Transverse colon (tissue), 4 donors: Measurements from ENCODE around the gene KCNK15. TPM values are rescaled to one million over a fixed set of nuclear protein-coding genes. Genes with fewer than 3 reads are reported as not detected.

Experiments used
- DNase-seq: peaks from one replicate; pipeline ENCODE4 v3.0.0-alpha.2; 2019
- H3K27ac ChIP-seq, 4 donors: fragments of 200-600 bp; sonication (generic); 2 replicates each; pipeline ENCODE4 v1.5.1; 2016 to 2018; ENCODE audit warnings: inconsistent platforms in 4 of 4
- H3K27me3 ChIP-seq: fragments of 200-600 bp; sonication (generic); 2 replicates; pipeline ENCODE4 v1.5.1; 2017; ENCODE audit warnings: inconsistent platforms
- H3K36me3 ChIP-seq, 4 donors: fragments of 200-600 bp; sonication (generic); 2 replicates each; pipeline ENCODE4 v1.5.1; 2017 to 2019; ENCODE audit warnings: inconsistent platforms in 4 of 4
- H3K4me1 ChIP-seq, 4 donors: fragments of 200-600 bp; sonication (generic); 2 replicates each; pipeline ENCODE4 v1.5.1; 2017 to 2020; ENCODE audit warnings: inconsistent platforms in 4 of 4
- H3K4me3 ChIP-seq, 4 donors: fragments of 200-600 bp; sonication (generic); 1 replicate in 1 of 4; 2 replicates in 3 of 4; pipeline versions ENCODE4 v1.5.1 to v1.6.1; 2017 to 2019; ENCODE audit warnings: inconsistent platforms in 4 of 4
- H3K9me3 ChIP-seq, 2 donors: fragments of 200-600 bp; sonication (generic); 2 replicates each; pipeline ENCODE4 v1.5.1; 2017 to 2019; ENCODE audit warnings: inconsistent platforms in 2 of 2
- EP300 ChIP-seq: sonication (generic); formaldehyde crosslinking; IDR thresholded peaks from one replicate; pipeline ENCODE4 v1.6.1; 2017; ENCODE audit warnings: antibody characterized with exemption, low read depth
- POLR2A ChIP-seq: fragments of 450-650 bp; IDR thresholded peaks from one replicate; pipeline ENCODE4 v1.6.1; 2016; ENCODE audit warnings: antibody characterized with exemption, mild to moderate bottlenecking, moderate library complexity
- POLR2AphosphoS5 ChIP-seq, 3 donors: sonication (generic); formaldehyde crosslinking; IDR thresholded peaks; one replicate each; pipeline ENCODE4 v1.6.1; 2016; ENCODE audit warnings: antibody characterized with exemption in 3 of 3
- WGBS, 2 donors: methylation state at CpG; one replicate each; pipeline ENCODE4 v1.1.5; 2018; ENCODE audit warnings: low coverage in 1 of 2; 5-methylcytosine and 5-hydroxymethylcytosine counted together
- in situ Hi-C, 4 donors: fragments of 200-750 bp; cut with MboI; loops; one replicate each; pipeline versions ENCODE4 v1.15.0 to v1.15.1; 2017; ENCODE audit warnings: low sequenced_read_pairs in 3 of 4, low pct_ligation_motif_present in 1 of 4, low pct_unique_long_range_greater_than_20kb in 1 of 4
- intact Hi-C: fragments of 100-400 bp; cut with DNase I; formaldehyde crosslinking; loops from one replicate; pipeline ENCODE4 v1.15.1; 2023; ENCODE audit warnings: low total_unique reads
- total RNA-seq, 4 donors: library from RNA; depleted of rRNA; stranded (reverse); fragments of >200 nt; gene quantifications; one replicate each; pipeline ENCODE4 v1.1.0, GENCODE V29; 2016
- TF ChIP-seq, protein P1 (sequence below), 5 experiments: fragments of 200-600 bp in 3 of 5; fragments of 450-650 bp in 2 of 5; sonication (generic) in 3 of 5; IDR thresholded peaks; 1 replicate in 2 of 5; 2 replicates in 3 of 5; pipeline ENCODE4 v1.5.1; 2016 to 2017; ENCODE audit warnings: antibody characterized with exemption in 5 of 5, inconsistent platforms in 3 of 5, mild to moderate bottlenecking in 2 of 5, moderate library complexity in 1 of 5

KCNK15 gene
- total RNA-seq, 4 donors from 2014 or later: 0.27 to 1.3 TPM; not detected in 2

GRCh38 chr20:44771172-44771535, 25.5 kb downstream of the KCNK15 start:
- in situ Hi-C loops: no loop called here
- TF ChIP-seq, protein P1, sequence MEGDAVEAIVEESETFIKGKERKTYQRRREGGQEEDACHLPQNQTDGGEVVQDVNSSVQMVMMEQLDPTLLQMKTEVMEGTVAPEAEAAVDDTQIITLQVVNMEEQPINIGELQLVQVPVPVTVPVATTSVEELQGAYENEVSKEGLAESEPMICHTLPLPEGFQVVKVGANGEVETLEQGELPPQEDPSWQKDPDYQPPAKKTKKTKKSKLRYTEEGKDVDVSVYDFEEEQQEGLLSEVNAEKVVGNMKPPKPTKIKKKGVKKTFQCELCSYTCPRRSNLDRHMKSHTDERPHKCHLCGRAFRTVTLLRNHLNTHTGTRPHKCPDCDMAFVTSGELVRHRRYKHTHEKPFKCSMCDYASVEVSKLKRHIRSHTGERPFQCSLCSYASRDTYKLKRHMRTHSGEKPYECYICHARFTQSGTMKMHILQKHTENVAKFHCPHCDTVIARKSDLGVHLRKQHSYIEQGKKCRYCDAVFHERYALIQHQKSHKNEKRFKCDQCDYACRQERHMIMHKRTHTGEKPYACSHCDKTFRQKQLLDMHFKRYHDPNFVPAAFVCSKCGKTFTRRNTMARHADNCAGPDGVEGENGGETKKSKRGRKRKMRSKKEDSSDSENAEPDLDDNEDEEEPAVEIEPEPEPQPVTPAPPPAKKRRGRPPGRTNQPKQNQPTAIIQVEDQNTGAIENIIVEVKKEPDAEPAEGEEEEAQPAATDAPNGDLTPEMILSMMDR (IDR thresholded peaks at IDR 0.05): no peak
- TF ChIP-seq POLR2AphosphoS5 (IDR thresholded peaks at IDR 0.05) (no peak), POLR2A (no peak), EP300 (no peak)
- Histone ChIP-seq H3K27me3 (peaks cover 33% of the 10 kb centered on the region), H3K27ac (no peak overlapping the region), H3K4me3 (no peak overlapping the region), H3K36me3 (no peaks in the 10 kb centered on the region), H3K9me3 (no peaks in the 10 kb centered on the region), H3K4me1 (no peaks in the 10 kb centered on the region)
- no peak for DNase-seq
- intact Hi-C loops: no loop called here
- WGBS, 2 donors: 87 to 90% methylated on average over 2 to 8 of the region's 8 CpGs

- H3K27me3 ChIP-seq: peaks cover 28% of the 10 kb centered on the region
- DNase-seq: no peak
Measured at GRCh38 chr20:44772636-44773035, 27.0 kb downstream of the KCNK15 start.

GRCh38 chr20:44773070-44773829, 27.6 kb downstream of the KCNK15 start:
- Histone ChIP-seq H3K9me3 (no peaks in the 10 kb centered on the region), H3K4me1 (no peaks in the 10 kb centered on the region), H3K4me3 (no peak overlapping the region), H3K36me3 (no peaks in the 10 kb centered on the region), H3K27ac (no peak overlapping the region), H3K27me3 (peaks cover 28% of the 10 kb centered on the region)
- in situ Hi-C loops: no loop called here
- no peak for TF ChIP-seq EP300
- no peak for TF ChIP-seq POLR2AphosphoS5 (IDR thresholded peaks at IDR 0.05)
- no peak for TF ChIP-seq POLR2A
- TF ChIP-seq, protein P1 (IDR thresholded peaks at IDR 0.05): no peak
- 55 to 60% methylated on average over 1 to 10 of the region's 10 CpGs for WGBS, 2 donors
- DNase-seq: no peak
- intact Hi-C loops: no loop called here

More at GRCh38 chr20:44772636-44773035, 27.0 kb downstream of the KCNK15 start:
- in situ Hi-C loops (no loop called here), intact Hi-C loops (no loop called here)
- Histone ChIP-seq H3K9me3 (no peaks in the 10 kb centered on the region), H3K36me3 (no peaks in the 10 kb centered on the region), H3K27ac (no peak overlapping the region), H3K4me1 (no peaks in the 10 kb centered on the region), H3K4me3 (no peak overlapping the region)
- no peak for TF ChIP-seq EP300
- TF ChIP-seq, protein P1 (IDR thresholded peaks at IDR 0.05): no peak
- TF ChIP-seq POLR2A: no peak
- no peak for TF ChIP-seq POLR2AphosphoS5 (IDR thresholded peaks at IDR 0.05)
- 63 to 76% methylated on average over 3 to 8 of the region's 8 CpGs for WGBS, 2 donors

- H3K27ac ChIP-seq: no peak overlapping the region
Measured at GRCh38 chr20:44776980-44777379, 31.3 kb downstream of the KCNK15 start.

More at GRCh38 chr20:44776980-44777379, 31.3 kb downstream of the KCNK15 start:
- H3K27me3 ChIP-seq: peaks cover 18% of the 10 kb centered on the region
- no peak overlapping the region for H3K4me3 ChIP-seq
- 24 to 26% methylated on average over 7 of the region's 7 CpGs for WGBS, 2 donors
- H3K4me1 ChIP-seq: no peaks in the 10 kb centered on the region
- no peaks in the 10 kb centered on the region for H3K36me3 ChIP-seq
- DNase-seq: no peak
- no peaks in the 10 kb centered on the region for H3K9me3 ChIP-seq
- in situ Hi-C loops (no loop called here), intact Hi-C loops (no loop called here)
- no peak for TF ChIP-seq POLR2AphosphoS5 (IDR thresholded peaks at IDR 0.05)
- TF ChIP-seq, protein P1 (IDR thresholded peaks at IDR 0.05): no peak
- no peak for TF ChIP-seq EP300
- no peak for TF ChIP-seq POLR2A
